BLaER1 (cell line): ENCODE data around the gene GLUL.

Experiments
- H3K27ac ChIP-seq: shearing (Covaris generic); formaldehyde crosslinking; 2 replicates; pipeline ENCODE4 v1.8.1; 2022
- H3K27me3 ChIP-seq: shearing (Covaris generic); formaldehyde crosslinking; 2 replicates; pipeline ENCODE4 v1.8.1; 2022
- H3K36me3 ChIP-seq: shearing (Covaris generic); formaldehyde crosslinking; 2 replicates; pipeline ENCODE4 v1.8.1; 2022
- H3K4me1 ChIP-seq: shearing (Covaris generic); formaldehyde crosslinking; 2 replicates; pipeline ENCODE4 v1.8.1; 2022
- H3K4me2 ChIP-seq: shearing (Covaris generic); formaldehyde crosslinking; 2 replicates; pipeline ENCODE4 v1.8.1; 2022
- H3K4me3 ChIP-seq: shearing (Covaris generic); formaldehyde crosslinking; 2 replicates; pipeline ENCODE4 v1.8.1; 2022
- H3K9ac ChIP-seq: shearing (Covaris generic); formaldehyde crosslinking; 2 replicates; pipeline ENCODE4 v1.8.1; 2022
- H3K9me3 ChIP-seq: shearing (Covaris generic); formaldehyde crosslinking; 2 replicates; pipeline ENCODE4 v1.8.1; 2022
- H4K20me1 ChIP-seq: shearing (Covaris generic); formaldehyde crosslinking; 2 replicates; pipeline ENCODE4 v1.8.1; 2022
- Cebpa-rat ChIP-seq: shearing (Covaris generic); IDR thresholded peaks from 2 replicates; pipeline ENCODE4 v1.8.1; 2022

The GLUL gene

GRCh38 chr1:182370532-182370931 is 21.1 kb downstream of the GLUL start:
- Histone ChIP-seq H4K20me1 (no peaks in the 10 kb centered on the region), H3K36me3 (no peaks in the 10 kb centered on the region), H3K4me3 (no peak overlapping the region), H3K9me3 (no peaks in the 10 kb centered on the region), H3K4me1 (no peaks in the 10 kb centered on the region), H3K27ac (no peak overlapping the region), H3K4me2 (no peak overlapping the region), H3K9ac (no peak overlapping the region), H3K27me3 (no peaks in the 10 kb centered on the region)
- TF ChIP-seq Cebpa-rat = no peak

DNA sequence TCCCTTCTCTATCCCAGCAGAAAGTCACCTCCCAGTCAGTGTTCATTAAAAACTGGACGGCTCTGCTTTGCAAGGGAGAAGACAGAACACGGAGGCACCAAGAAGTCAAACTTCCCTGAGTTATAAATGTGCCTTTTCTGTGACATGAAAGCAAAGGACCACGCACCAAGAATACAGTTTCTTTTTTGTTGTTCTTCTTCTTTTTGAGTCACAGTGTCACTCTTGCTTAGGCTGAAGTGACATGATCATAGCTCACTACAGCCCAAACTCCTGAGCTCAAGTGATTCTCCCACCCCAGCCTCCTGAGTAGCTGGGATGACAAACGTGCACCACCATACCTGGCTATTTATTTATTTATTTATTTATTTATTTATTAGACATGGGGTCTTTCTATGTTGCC is 22.7 kb downstream of the GLUL start:
- Histone ChIP-seq H3K9ac (no peak overlapping the region), H3K27ac (no peak overlapping the region), H3K4me2 (no peak overlapping the region), H3K9me3 (no peaks in the 10 kb centered on the region), H3K27me3 (no peaks in the 10 kb centered on the region), H3K4me1 (no peaks in the 10 kb centered on the region), H4K20me1 (no peaks in the 10 kb centered on the region), H3K36me3 (no peaks in the 10 kb centered on the region), H3K4me3 (no peak overlapping the region)
- no peak for TF ChIP-seq Cebpa-rat

DNA sequence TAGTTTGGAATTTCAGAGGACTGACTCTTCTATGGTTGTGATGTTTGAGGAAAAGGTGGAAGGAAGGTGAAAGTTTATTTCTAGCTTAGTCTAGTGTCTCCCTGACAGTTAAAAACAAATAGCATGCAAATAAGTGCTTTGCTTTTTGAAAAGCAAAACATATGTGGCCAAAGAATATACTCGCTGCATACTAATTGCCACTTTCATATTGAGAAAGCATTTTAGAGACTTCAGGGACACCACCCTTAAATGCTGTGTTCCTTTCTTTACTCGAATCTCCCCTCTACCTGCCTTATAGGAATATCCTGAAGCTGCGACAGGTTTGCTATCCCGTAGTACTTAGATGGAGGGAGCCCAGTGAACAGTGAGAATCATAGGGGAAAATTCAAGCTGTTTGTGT is 23.2 kb downstream of the GLUL start:
- Histone ChIP-seq H3K9ac (no peak overlapping the region), H3K4me2 (no peak overlapping the region), H3K36me3 (no peaks in the 10 kb centered on the region), H3K27ac (no peak overlapping the region), H3K4me3 (no peak overlapping the region), H3K4me1 (no peaks in the 10 kb centered on the region), H4K20me1 (no peaks in the 10 kb centered on the region), H3K27me3 (no peaks in the 10 kb centered on the region), H3K9me3 (no peaks in the 10 kb centered on the region)
- TF ChIP-seq Cebpa-rat = no peak

GRCh38 chr1:182367926-182368325 is 23.7 kb downstream of the GLUL start:
- Histone ChIP-seq H3K9ac (no peak overlapping the region), H3K9me3 (no peaks in the 10 kb centered on the region), H3K4me1 (peaks cover 4% of the 10 kb centered on the region; the same call in 1 of the 2 replicates), H3K27me3 (no peaks in the 10 kb centered on the region), H4K20me1 (no peaks in the 10 kb centered on the region), H3K4me3 (no peak overlapping the region), H3K27ac (no peak overlapping the region), H3K36me3 (no peaks in the 10 kb centered on the region), H3K4me2 (no peak overlapping the region)
- no peak for TF ChIP-seq Cebpa-rat

- H3K36me3 ChIP-seq = no peaks in the 10 kb centered on the region
- no peaks in the 10 kb centered on the region for H4K20me1 ChIP-seq
- no peaks in the 10 kb centered on the region for H3K27me3 ChIP-seq
- no peak overlapping the region for H3K4me2 ChIP-seq
- peaks cover 10% of the 10 kb centered on the region; the same call in 1 of the 2 replicates for H3K4me1 ChIP-seq
- no peaks in the 10 kb centered on the region for H3K9me3 ChIP-seq
- H3K9ac ChIP-seq = no peak overlapping the region
- H3K4me3 ChIP-seq = no peak overlapping the region
- H3K27ac ChIP-seq = no peak overlapping the region
- TF ChIP-seq Cebpa-rat = no peak
These were observed 25.0 kb downstream of the GLUL start for GRCh38 chr1:182366596-182366995.

- H3K9me3 ChIP-seq = no peaks in the 10 kb centered on the region
- H3K27me3 ChIP-seq = no peaks in the 10 kb centered on the region
- H3K4me2 ChIP-seq = no peak overlapping the region
- H3K9ac ChIP-seq = no peak overlapping the region
- no peak for TF ChIP-seq Cebpa-rat
- no peaks in the 10 kb centered on the region for H4K20me1 ChIP-seq
- peaks cover 10% of the 10 kb centered on the region; the same call in 1 of the 2 replicates for H3K4me1 ChIP-seq
- H3K36me3 ChIP-seq = no peaks in the 10 kb centered on the region
- H3K4me3 ChIP-seq = no peak overlapping the region
- H3K27ac ChIP-seq = no peak overlapping the region
These were observed 31.9 kb downstream of the GLUL start for GRCh38 chr1:182359645-182360044.

- H3K4me1 ChIP-seq = peaks cover 6% of the 10 kb centered on the region; the same call in 1 of the 2 replicates
- H3K27ac ChIP-seq = no peak overlapping the region
- H4K20me1 ChIP-seq = no peaks in the 10 kb centered on the region
- no peak overlapping the region for H3K4me2 ChIP-seq
- no peaks in the 10 kb centered on the region for H3K27me3 ChIP-seq
- no peak overlapping the region for H3K4me3 ChIP-seq
- H3K9ac ChIP-seq = no peak overlapping the region
- H3K9me3 ChIP-seq = no peaks in the 10 kb centered on the region
- no peaks in the 10 kb centered on the region for H3K36me3 ChIP-seq
- no peak for TF ChIP-seq Cebpa-rat
These were observed 33.7 kb downstream of the GLUL start for GRCh38 chr1:182357913-182358312.

- Histone ChIP-seq H4K20me1 (no peaks in the 10 kb centered on the region), H3K27ac (no peak overlapping the region), H3K36me3 (no peaks in the 10 kb centered on the region), H3K4me1 (no peaks in the 10 kb centered on the region), H3K9me3 (no peaks in the 10 kb centered on the region), H3K27me3 (no peaks in the 10 kb centered on the region), H3K4me2 (no peak overlapping the region), H3K9ac (no peak overlapping the region), H3K4me3 (no peak overlapping the region)
- TF ChIP-seq Cebpa-rat = no peak
These were observed 34.4 kb downstream of the GLUL start for GRCh38 chr1:182357171-182357570.

- H4K20me1 ChIP-seq = no peaks in the 10 kb centered on the region
- no peaks in the 10 kb centered on the region for H3K27me3 ChIP-seq
- TF ChIP-seq Cebpa-rat = no peak
- no peaks in the 10 kb centered on the region for H3K9me3 ChIP-seq
- no peak overlapping the region for H3K4me2 ChIP-seq
- H3K9ac ChIP-seq = no peak overlapping the region
- H3K27ac ChIP-seq = no peak overlapping the region
- no peaks in the 10 kb centered on the region for H3K36me3 ChIP-seq
- no peak overlapping the region for H3K4me3 ChIP-seq
- H3K4me1 ChIP-seq = no peaks in the 10 kb centered on the region
These were observed 35.9 kb downstream of the GLUL start for GRCh38 chr1:182355723-182356098.

DNA sequence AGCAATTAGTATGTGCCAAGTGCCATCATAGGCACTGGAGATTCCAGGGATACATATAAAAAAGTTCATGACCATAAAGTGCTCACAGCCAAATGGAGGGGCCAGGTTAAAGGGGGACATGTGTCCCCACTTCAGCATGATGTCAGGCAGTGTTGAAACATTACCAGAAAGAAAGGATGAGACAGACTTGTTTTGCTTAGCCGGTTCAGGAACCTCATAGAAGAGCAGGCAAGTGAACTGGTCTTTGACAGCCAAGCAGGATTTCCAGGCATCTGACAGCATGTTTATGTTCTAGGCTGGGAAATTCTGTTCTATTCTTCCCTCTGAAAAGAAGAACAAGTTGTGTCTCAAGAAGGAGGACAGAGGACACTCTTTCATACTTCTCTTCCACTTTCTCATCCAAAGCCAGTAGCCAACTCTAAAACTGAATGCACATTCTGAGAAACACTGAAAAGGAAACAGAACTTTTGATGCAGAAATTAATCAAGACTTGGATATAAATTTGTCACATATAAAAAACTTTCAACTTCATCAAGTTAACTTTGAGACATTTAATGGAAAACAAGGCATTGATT is 39.7 kb downstream of the GLUL start:
- no peak overlapping the region for H3K27ac ChIP-seq
- no peak overlapping the region for H3K4me2 ChIP-seq
- H3K9me3 ChIP-seq = no peaks in the 10 kb centered on the region
- H3K36me3 ChIP-seq = no peaks in the 10 kb centered on the region
- no peaks in the 10 kb centered on the region for H3K27me3 ChIP-seq
- H3K4me1 ChIP-seq = no peaks in the 10 kb centered on the region
- TF ChIP-seq Cebpa-rat = no peak
- H4K20me1 ChIP-seq = no peaks in the 10 kb centered on the region
- H3K4me3 ChIP-seq = no peak overlapping the region
- H3K9ac ChIP-seq = no peak overlapping the region

DNA sequence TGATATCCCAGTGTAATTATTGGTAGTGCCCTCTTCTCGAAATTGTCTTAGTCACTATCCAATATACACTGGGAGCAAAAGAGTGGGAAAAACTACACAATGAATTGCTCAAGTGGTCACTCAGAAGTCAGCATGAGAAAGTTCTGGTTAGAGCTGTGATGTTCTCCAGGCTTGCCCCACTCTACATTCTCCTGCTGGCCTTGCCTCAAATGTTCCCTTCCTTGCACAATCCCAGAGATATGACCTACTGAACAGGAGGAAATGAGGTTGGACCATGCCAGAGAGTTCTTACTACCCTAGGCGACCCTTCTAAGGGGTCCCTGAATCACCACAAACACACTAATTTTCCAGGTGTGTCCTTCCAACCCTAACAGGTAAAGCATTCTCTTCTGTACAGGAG is 40.8 kb downstream of the GLUL start:
- Histone ChIP-seq H3K9ac (no peak overlapping the region), H4K20me1 (no peaks in the 10 kb centered on the region), H3K36me3 (no peaks in the 10 kb centered on the region), H3K4me1 (no peaks in the 10 kb centered on the region), H3K27ac (no peak overlapping the region), H3K4me2 (no peak overlapping the region), H3K9me3 (no peaks in the 10 kb centered on the region), H3K27me3 (no peaks in the 10 kb centered on the region), H3K4me3 (no peak overlapping the region)
- TF ChIP-seq Cebpa-rat = no peak
